ENCODE measurements around the gene NAB2.

Gene NAB2

DNA sequence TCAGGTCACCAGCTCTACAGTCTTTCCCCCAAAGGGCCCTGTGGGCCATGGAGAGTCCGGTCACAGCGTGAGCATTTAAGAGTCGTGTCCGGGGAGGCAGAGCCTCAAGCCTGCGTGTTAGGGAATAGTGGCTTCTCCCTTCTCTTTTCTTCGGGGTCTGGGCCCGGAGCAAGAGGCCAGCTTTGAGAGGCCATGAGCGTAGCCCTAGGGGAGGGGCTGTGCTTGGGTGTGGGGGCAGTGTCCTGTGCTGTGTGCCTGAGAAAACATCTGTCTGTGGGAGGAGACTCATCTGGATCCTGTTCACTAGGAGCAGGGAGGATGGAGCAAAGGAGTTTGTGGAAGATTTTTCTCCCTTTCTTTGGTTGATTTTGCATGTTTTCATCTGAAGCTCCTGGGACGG, 53.2 kb downstream of the NAB2 start:
- ATAC-seq: no peak
- H3K9me3 Mint-ChIP-seq: no peaks in the 10 kb centered on the region
- H3K4me1 Mint-ChIP-seq: peaks cover 6% of the 10 kb centered on the region
- no peak overlapping the region for H3K4me3 Mint-ChIP-seq
- no peaks in the 10 kb centered on the region for H3K27me3 Mint-ChIP-seq
- H3K36me3 Mint-ChIP-seq: no peaks in the 10 kb centered on the region
- no peak overlapping the region for H3K27ac Mint-ChIP-seq

DNA sequence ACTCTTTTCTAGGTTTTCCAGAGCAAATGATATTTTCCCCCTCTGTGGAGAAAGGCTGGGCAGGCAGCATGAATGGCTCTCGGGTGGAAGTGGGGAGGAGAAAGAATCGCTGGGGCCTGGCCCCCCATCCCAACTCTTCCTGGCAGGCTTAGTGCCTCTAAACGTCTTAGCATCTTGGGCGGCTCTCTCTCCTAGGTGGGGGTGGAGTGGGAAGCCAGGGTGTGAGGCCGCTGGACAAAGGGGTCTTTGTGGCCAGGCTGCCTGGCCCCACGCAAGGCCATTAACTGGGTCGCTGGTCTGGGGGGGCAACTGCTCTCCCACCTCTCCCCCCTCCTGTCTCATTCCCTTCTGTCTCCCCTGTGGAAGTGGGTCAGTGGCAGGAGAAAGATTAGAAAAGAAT, 53.8 kb downstream of the NAB2 start:
- no peaks in the 10 kb centered on the region for H3K27me3 Mint-ChIP-seq
- no peaks in the 10 kb centered on the region for H3K36me3 Mint-ChIP-seq
- no peaks in the 10 kb centered on the region for H3K9me3 Mint-ChIP-seq
- peaks cover 6% of the 10 kb centered on the region for H3K4me1 Mint-ChIP-seq
- H3K27ac Mint-ChIP-seq: no peak overlapping the region
- no peak for ATAC-seq
- no peak overlapping the region for H3K4me3 Mint-ChIP-seq

- no peaks in the 10 kb centered on the region for H3K27me3 Mint-ChIP-seq
These were observed 54.5 kb downstream of the NAB2 start for GRCh38 chr12:57143454-57143853.

More at GRCh38 chr12:57143454-57143853, 54.5 kb downstream of the NAB2 start:
- no peak for ATAC-seq
- H3K4me1 Mint-ChIP-seq: peaks cover 6% of the 10 kb centered on the region
- no peak overlapping the region for H3K4me3 Mint-ChIP-seq
- H3K36me3 Mint-ChIP-seq: no peaks in the 10 kb centered on the region
- no peaks in the 10 kb centered on the region for H3K9me3 Mint-ChIP-seq
- no peak overlapping the region for H3K27ac Mint-ChIP-seq
